GM12878 (cell line): Measurements from ENCODE around the gene MTFR2. TPM values are rescaled to one million over a fixed set of nuclear protein-coding genes. Genes with fewer than 3 reads are reported as not detected.

Experiments
- ATAC-seq: fragments of 200-7000 bp; cut with Tn5 transposase; 3 replicates; pipeline ENCODE4 v1.9.1; 2020; ENCODE audit warnings: mild to moderate bottlenecking, moderate library complexity
- BruUV-seq: library from RNA; stranded (reverse); fragments of 400-500 nt; replicated peaks from 2 replicates; lab custom pipeline; 2021; lab: Mats Ljungman, UMichigan
- CTCF ChIA-PET: fragments of 300-600 bp; sonication (Branson Sonifier 250); formaldehyde crosslinking; extraction: SDS; loops from one replicate; lab custom pipeline; 2021; ENCODE audit warnings: inconsistent platforms; lab: Yijun Ruan, JAX
- POLR2A ChIA-PET: fragments of 350-600 bp; formaldehyde crosslinking; extraction: SDS; loops from one replicate; lab custom pipeline; 2021; ENCODE audit warnings: inconsistent platforms; lab: Charles Lee
- RAD21 ChIA-PET: fragments of 300-600 bp; sonication (Branson Sonifier 250); formaldehyde crosslinking; loops from one replicate; lab custom pipeline; 2023; ENCODE audit warnings: antibody characterized with exemption; ENCODE audit not compliant: unreplicated experiment; lab: Charles Lee
- SMC1A ChIA-PET: fragments of 300-600 bp; sonication (Branson Sonifier 250); formaldehyde crosslinking; loops from one replicate; lab custom pipeline; 2023; ENCODE audit not compliant: unreplicated experiment, uncharacterized antibody; lab: Charles Lee
- DNase-seq: peaks from one replicate; pipeline ENCODE4 v3.0.0-alpha.2; 2011; ENCODE audit warnings: low read depth, low spot score
- FAIRE-seq: peaks from 3 replicates; lab custom pipeline; 2011; peaks lifted over from hg19 to GRCh38; lab: Jason Lieb, UNC
- H2AFZ ChIP-seq: 2 replicates; pipeline ENCODE4 v1.6.0; 2011; ENCODE audit warnings: low read depth, low read length, control low read depth; ENCODE audit not compliant: control insufficient read depth
- H3K27ac ChIP-seq: 2 replicates; pipeline ENCODE4 v1.5.1; 2011; ENCODE audit warnings: control low read depth; ENCODE audit not compliant: control insufficient read depth, insufficient read depth
- H3K27me3 ChIP-seq, 2 experiments: replicated peaks in 1 of 2; 2 replicates each; pipeline versions ENCODE4 v1.6.0 to v1.6.1; 2011; ENCODE audit warnings: low read length in 1 of 2; ENCODE audit not compliant: control insufficient read depth in 2 of 2, insufficient read depth in 2 of 2
- H3K36me3 ChIP-seq, 2 experiments: 2 replicates each; pipeline ENCODE4 v1.5.1; 2011; ENCODE audit warnings: low read length in 1 of 2; ENCODE audit not compliant: control insufficient read depth in 2 of 2, insufficient read depth in 2 of 2
- H3K4me1 ChIP-seq: 2 replicates; pipeline ENCODE4 v1.6.1; 2011; ENCODE audit warnings: mild to moderate bottlenecking, low read length, moderate library complexity, mixed read lengths; ENCODE audit not compliant: control insufficient read depth, insufficient read depth
- H3K4me2 ChIP-seq: 2 replicates; pipeline ENCODE4 v1.6.0; 2011; ENCODE audit warnings: control low read depth; ENCODE audit not compliant: control insufficient read depth, insufficient read depth
- H3K4me3 ChIP-seq: fragments of 200-600 bp; sonication (generic); 2 replicates; pipeline ENCODE4 v1.5.1; 2016
- H3K79me2 ChIP-seq: 2 replicates; pipeline ENCODE4 v1.6.0; 2011; ENCODE audit warnings: low read length; ENCODE audit not compliant: control insufficient read depth, insufficient read depth
- H3K9ac ChIP-seq: 2 replicates; pipeline ENCODE4 v1.8.0; 2011; ENCODE audit warnings: low read length, control low read depth, mixed read lengths; ENCODE audit not compliant: control insufficient read depth, insufficient read depth
- H3K9me3 ChIP-seq: replicated peaks from 3 replicates; pipeline ENCODE4 v1.5.1; 2011; ENCODE audit warnings: mild to moderate bottlenecking, low read length; ENCODE audit not compliant: control insufficient read depth, insufficient read depth
- H4K20me1 ChIP-seq: 2 replicates; pipeline ENCODE4 v1.6.0; 2011; ENCODE audit not compliant: control insufficient read depth, insufficient read depth
- CHD1 ChIP-seq: IDR thresholded peaks from 2 replicates; pipeline ENCODE4 v1.6.1; 2012; ENCODE audit warnings: low read depth, low read length, improper control_type of control experiment
- CREB1 ChIP-seq: IDR thresholded peaks from 2 replicates; pipeline ENCODE4 v1.6.1; 2012; ENCODE audit warnings: low read depth, mild to moderate bottlenecking, inconsistent platforms
- JUNB ChIP-seq: IDR thresholded peaks from 2 replicates; pipeline ENCODE4 v1.6.1; 2016; ENCODE audit warnings: antibody characterized with exemption, mild to moderate bottlenecking
- MLLT1 ChIP-seq: fragments of 450-650 bp; IDR thresholded peaks from 2 replicates; pipeline ENCODE4 v1.6.1; 2016; ENCODE audit warnings: mild to moderate bottlenecking
- PML ChIP-seq: IDR thresholded peaks from 2 replicates; pipeline ENCODE4 v1.6.1; 2012; ENCODE audit warnings: low read length, inconsistent platforms
- RCOR1 ChIP-seq: conservative IDR thresholded peaks from 2 replicates; pipeline ENCODE4 v1.6.1; 2012; ENCODE audit warnings: low read depth, low read length, improper control_type of control experiment
- SIX5 ChIP-seq: IDR thresholded peaks from 2 replicates; pipeline ENCODE4 v1.6.1; 2011; ENCODE audit warnings: mild to moderate bottlenecking, low read depth, low read length, moderate library complexity; ENCODE audit not compliant: severe bottlenecking
- TBL1XR1 ChIP-seq: IDR thresholded peaks from 2 replicates; pipeline ENCODE4 v1.6.1; 2012; ENCODE audit warnings: low read depth, low read length, improper control_type of control experiment
- WGBS: methylation state at CpG from one replicate; pipeline ENCODE4 v1.1.6; 2016; ENCODE audit warnings: low lambda C conversion rate; ENCODE audit not compliant: insufficient replicate concordance, insufficient coverage; ENCODE audit errors: missing lambda C conversion rate; 5-methylcytosine and 5-hydroxymethylcytosine counted together
- in situ Hi-C: fragments of 300-500 bp; cut with MboI; formaldehyde crosslinking; loops from 9 replicates; pipeline ENCODE4 v1.14.3; 2018; ENCODE audit warnings: mixed read lengths
- intact Hi-C: fragments of 100-400 bp; cut with micrococcal nuclease; formaldehyde crosslinking; loops from one replicate; pipeline ENCODE4 v1.14.2; 2022; ENCODE audit not compliant: unreplicated experiment
- polyA plus RNA-seq, 11 experiments: library from polyadenylated mRNA; depleted of rRNA in 4 of 11; unstranded in 6 of 11; stranded (reverse) in 5 of 11; fragments of >200 nt; fragmentation: Nextera tagmentation in 4 of 11; fragmentation: Illumina TruSeq in 1 of 11; extraction: Ambion mirVana in 4 of 11; extraction: Trizol in 1 of 11; gene quantifications; 1 replicate in 1 of 11; 2 replicates in 10 of 11; pipeline versions ENCODE4 v1.2.1 to v1.2.3, GENCODE V29; 2011 to 2016; ENCODE audit warnings: inconsistent platforms in 2 of 11, missing spikeins in 2 of 11, low read depth in 1 of 11
- total RNA-seq, 4 experiments: library from RNA; depleted of rRNA in 3 of 4; stranded (reverse); fragments of >200 nt in 3 of 4; fragmentation: Illumina TruSeq in 1 of 4; extraction: Trizol in 1 of 4; gene quantifications; 2 replicates each; pipeline versions ENCODE4 v1.2.1 to v1.2.3, GENCODE V29; 2013 to 2021
- TF ChIP-seq, protein P1 (sequence below): fragments of 450-650 bp; IDR thresholded peaks from 2 replicates; pipeline ENCODE4 v1.6.1; 2016; ENCODE audit warnings: mild to moderate bottlenecking
- TF ChIP-seq, protein P2 (sequence below): fragments of 150-350 bp; IDR thresholded peaks from 2 replicates; pipeline ENCODE4 v1.6.1; 2016; ENCODE audit warnings: low read depth, low read length

Gene MTFR2
- total and polyA plus RNA-seq, 10 of the 15 experiments (the other 5 are each of a cell fraction or from before 2014, with no cell fraction given): 7.3 to 33.5 (median 25.3) TPM

GRCh38 chr6:136280032-136280609 lies 30.0 kb upstream of the MTFR2 start:
- ATAC-seq: no peak
- no peaks in the 10 kb centered on the region for H3K27me3 ChIP-seq
- H4K20me1 ChIP-seq: peaks cover under 1% of the 10 kb centered on the region; the same call in 1 of the 2 replicates
- SMC1A ChIA-PET: interaction anchor here (1.8 kb wide), 1 partner anchor 9 kb away, joined by 7 read pairs; no protein-coding TSS in a partner anchor
- H3K9ac ChIP-seq: no peak overlapping the region
- no peak overlapping the region for H3K4me3 ChIP-seq
- in situ Hi-C loops (loop anchor here (10.0 to 25.0 kb wide), 2 partner anchors 515 to 1268 kb away; partner anchors contain the start of gene MAP3K5), intact Hi-C loops (no loop called here)
- CTCF ChIA-PET: no interaction called here
- H3K36me3 ChIP-seq: peaks cover 1 to 24% of the 10 kb centered on the region in 2 experiments; a peak in 3 of 4 replicates
- no peak overlapping the region for H3K27ac ChIP-seq
- H3K4me1 ChIP-seq: no peaks in the 10 kb centered on the region; the same call in 1 of the 2 replicates
- no peak for DNase-seq
- 80% methylated on average over 3 of the region's 3 CpGs for WGBS
- peaks cover 68% of the 10 kb centered on the region for H3K79me2 ChIP-seq
- RAD21 ChIA-PET: no interaction called here
- FAIRE-seq: no peak
- H3K4me2 ChIP-seq: no peak overlapping the region
- POLR2A ChIA-PET: no interaction called here
- TF ChIP-seq CHD1 (no peak), CREB1 (no peak)
- TF ChIP-seq, protein P1, sequence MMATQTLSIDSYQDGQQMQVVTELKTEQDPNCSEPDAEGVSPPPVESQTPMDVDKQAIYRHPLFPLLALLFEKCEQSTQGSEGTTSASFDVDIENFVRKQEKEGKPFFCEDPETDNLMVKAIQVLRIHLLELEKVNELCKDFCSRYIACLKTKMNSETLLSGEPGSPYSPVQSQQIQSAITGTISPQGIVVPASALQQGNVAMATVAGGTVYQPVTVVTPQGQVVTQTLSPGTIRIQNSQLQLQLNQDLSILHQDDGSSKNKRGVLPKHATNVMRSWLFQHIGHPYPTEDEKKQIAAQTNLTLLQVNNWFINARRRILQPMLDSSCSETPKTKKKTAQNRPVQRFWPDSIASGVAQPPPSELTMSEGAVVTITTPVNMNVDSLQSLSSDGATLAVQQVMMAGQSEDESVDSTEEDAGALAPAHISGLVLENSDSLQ: no peak
- no TSS peak for BruUV-seq
- H3K9me3 ChIP-seq: no peaks in the 10 kb centered on the region
- no peak overlapping the region for H2AFZ ChIP-seq

DNA sequence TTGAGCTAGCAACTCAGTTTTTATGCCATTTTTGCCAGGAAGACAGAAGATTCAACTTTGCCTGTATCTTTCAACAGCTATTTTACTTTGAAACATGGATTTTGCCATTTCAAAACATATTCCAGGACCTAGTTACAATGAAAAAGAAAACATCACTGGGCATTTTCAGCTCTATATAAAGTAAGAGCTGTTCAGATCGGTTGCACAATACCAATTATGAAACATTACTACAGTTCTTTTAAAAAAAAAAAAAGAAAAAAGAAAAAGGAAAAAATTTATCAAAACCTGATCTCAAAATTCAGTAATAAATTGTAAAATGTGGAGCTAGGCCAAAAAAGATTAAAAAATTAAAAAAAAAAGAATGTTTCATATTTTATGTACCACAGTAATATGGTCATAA lies 24.0 kb upstream of the MTFR2 start:
- no peak for FAIRE-seq
- TF ChIP-seq, protein P2, sequence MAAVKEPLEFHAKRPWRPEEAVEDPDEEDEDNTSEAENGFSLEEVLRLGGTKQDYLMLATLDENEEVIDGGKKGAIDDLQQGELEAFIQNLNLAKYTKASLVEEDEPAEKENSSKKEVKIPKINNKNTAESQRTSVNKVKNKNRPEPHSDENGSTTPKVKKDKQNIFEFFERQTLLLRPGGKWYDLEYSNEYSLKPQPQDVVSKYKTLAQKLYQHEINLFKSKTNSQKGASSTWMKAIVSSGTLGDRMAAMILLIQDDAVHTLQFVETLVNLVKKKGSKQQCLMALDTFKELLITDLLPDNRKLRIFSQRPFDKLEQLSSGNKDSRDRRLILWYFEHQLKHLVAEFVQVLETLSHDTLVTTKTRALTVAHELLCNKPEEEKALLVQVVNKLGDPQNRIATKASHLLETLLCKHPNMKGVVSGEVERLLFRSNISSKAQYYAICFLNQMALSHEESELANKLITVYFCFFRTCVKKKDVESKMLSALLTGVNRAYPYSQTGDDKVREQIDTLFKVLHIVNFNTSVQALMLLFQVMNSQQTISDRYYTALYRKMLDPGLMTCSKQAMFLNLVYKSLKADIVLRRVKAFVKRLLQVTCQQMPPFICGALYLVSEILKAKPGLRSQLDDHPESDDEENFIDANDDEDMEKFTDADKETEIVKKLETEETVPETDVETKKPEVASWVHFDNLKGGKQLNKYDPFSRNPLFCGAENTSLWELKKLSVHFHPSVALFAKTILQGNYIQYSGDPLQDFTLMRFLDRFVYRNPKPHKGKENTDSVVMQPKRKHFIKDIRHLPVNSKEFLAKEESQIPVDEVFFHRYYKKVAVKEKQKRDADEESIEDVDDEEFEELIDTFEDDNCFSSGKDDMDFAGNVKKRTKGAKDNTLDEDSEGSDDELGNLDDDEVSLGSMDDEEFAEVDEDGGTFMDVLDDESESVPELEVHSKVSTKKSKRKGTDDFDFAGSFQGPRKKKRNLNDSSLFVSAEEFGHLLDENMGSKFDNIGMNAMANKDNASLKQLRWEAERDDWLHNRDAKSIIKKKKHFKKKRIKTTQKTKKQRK: no peak
- TF ChIP-seq PML (no peak), SIX5 (no peak), MLLT1 (no peak), JUNB (no peak), RCOR1 (no peak), TBL1XR1 (no peak)

More for the DNA sequence above, 24.0 kb upstream of the MTFR2 start:
- H3K4me1 ChIP-seq: no peaks in the 10 kb centered on the region
- H3K27me3 ChIP-seq: no peaks in the 10 kb centered on the region
- ChIA-PET SMC1A (interaction anchor here (0.6 to 1.7 kb wide), 6 partner anchors 8 to 21 kb away, joined by 3 to 6 read pairs (median 3); no protein-coding TSS in a partner anchor), CTCF (interaction anchor here (0.7 to 1.3 kb wide), 3 partner anchors 10 to 333 kb away, joined by 3 to 5 read pairs (median 4); no protein-coding TSS in a partner anchor), POLR2A (interaction anchor here (1.1 to 1.4 kb wide), 3 partner anchors 11 to 16 kb away, joined by 3 to 5 read pairs (median 5); partner anchors contain the start of gene BCLAF1), RAD21 (interaction anchor here (0.7 kb wide), 1 partner anchor 973 kb away, joined by 3 read pairs; no protein-coding TSS in a partner anchor)
- H3K9me3 ChIP-seq: no peaks in the 10 kb centered on the region
- H3K79me2 ChIP-seq: peaks cover 11% of the 10 kb centered on the region
- H3K36me3 ChIP-seq: peaks cover 1 to 25% of the 10 kb centered on the region in 2 experiments
- no peak for DNase-seq
- no peaks in the 10 kb centered on the region; the same call in 1 of the 2 replicates for H4K20me1 ChIP-seq
- H2AFZ ChIP-seq: no peak overlapping the region
- no peak overlapping the region for H3K27ac ChIP-seq
- intact Hi-C loops (no loop called here), in situ Hi-C loops (no loop called here)
- no peak overlapping the region for H3K4me2 ChIP-seq
- WGBS: 100% methylated on average over 1 of the region's 1 CpG
- no TSS peak for BruUV-seq
- no peak overlapping the region for H3K9ac ChIP-seq
- H3K4me3 ChIP-seq: no peak overlapping the region
- no peak for ATAC-seq
